HepG2 (cell line): ENCODE measurements around the gene SRSF12. TPM values are rescaled to one million over a fixed set of nuclear protein-coding genes. Genes with fewer than 3 reads are reported as not detected.
A peak's percentile ranks its signal among the peaks of the same experiment; 100 is the strongest.

Experiments
- CBFB ChIP-seq: sonication (generic); formaldehyde crosslinking; IDR thresholded peaks from 2 replicates; pipeline ENCODE4 v1.4.0; 2020; ENCODE audit warnings: missing genetic modification reagents
- DPF2 ChIP-seq: sonication (generic); formaldehyde crosslinking; IDR thresholded peaks from 2 replicates; pipeline ENCODE4 v1.4.0; 2020; ENCODE audit warnings: mild to moderate bottlenecking, low read depth, missing genetic modification reagents, borderline replicate concordance
- E2F5 ChIP-seq: sonication (generic); formaldehyde crosslinking; conservative IDR thresholded peaks from 2 replicates; pipeline ENCODE4 v1.4.0; 2020; ENCODE audit warnings: missing genetic modification reagents
- GATAD2A ChIP-seq: IDR thresholded peaks from 2 replicates; pipeline ENCODE4 v1.6.1; 2016
- HOMEZ ChIP-seq: IDR thresholded peaks from 2 replicates; pipeline ENCODE4 v1.6.1; 2016; ENCODE audit warnings: low read depth
- NCOA1 ChIP-seq: sonication (generic); formaldehyde crosslinking; IDR thresholded peaks from 2 replicates; pipeline ENCODE4 v1.9.0; 2021; ENCODE audit warnings: missing genetic modification reagents
- STAT6 ChIP-seq: sonication (generic); formaldehyde crosslinking; IDR thresholded peaks from 2 replicates; pipeline ENCODE4 v1.4.0; 2020; ENCODE audit warnings: missing genetic modification reagents, mild to moderate bottlenecking, borderline replicate concordance
- THAP11 ChIP-seq: IDR thresholded peaks from 2 replicates; pipeline ENCODE4 v1.6.1; 2016; ENCODE audit warnings: missing biosample characterization, missing genetic modification reagents
- YY1 ChIP-seq: IDR thresholded peaks from 2 replicates; pipeline ENCODE4 v1.6.1; 2011; ENCODE audit warnings: low read length, low read depth, moderate library complexity, mild to moderate bottlenecking; ENCODE audit not compliant: insufficient read depth, insufficient replicate concordance
- ZNF20 ChIP-seq: sonication (generic); formaldehyde crosslinking; IDR thresholded peaks from 2 replicates; pipeline ENCODE4 v1.4.0; 2020; ENCODE audit warnings: mild to moderate bottlenecking, moderate library complexity, missing genetic modification reagents
- ZNF446 ChIP-seq: sonication (generic); formaldehyde crosslinking; IDR thresholded peaks from 2 replicates; pipeline ENCODE4 v1.5.0; 2020; ENCODE audit warnings: mild to moderate bottlenecking, missing genetic modification reagents
- ZNF672 ChIP-seq: sonication (generic); formaldehyde crosslinking; IDR thresholded peaks from 2 replicates; pipeline ENCODE4 v1.8.1; 2022; ENCODE audit warnings: missing genetic modification reagents
- polyA plus RNA-seq, 8 experiments: library from polyadenylated mRNA; depleted of rRNA in 3 of 8; stranded (reverse) in 7 of 8; unstranded in 1 of 8; fragments of >200 nt; fragmentation: Illumina TruSeq in 4 of 8; extraction: Trizol in 4 of 8; gene quantifications; 2 replicates each; pipeline versions ENCODE4 v1.2.1 to v1.2.3, GENCODE V29; 2011 to 2016; ENCODE audit warnings: low read depth in 4 of 8, missing spikeins in 1 of 8, mixed read lengths in 1 of 8; ENCODE audit not compliant: insufficient read depth in 1 of 8
- total RNA-seq, 5 experiments: library from RNA; depleted of rRNA; stranded (reverse); fragments of >200 nt; fragmentation: Illumina TruSeq; extraction: Trizol; gene quantifications; 2 replicates each; pipeline ENCODE4 v1.2.3, GENCODE V29; 2016; ENCODE audit warnings: low read depth in 1 of 5
- TF ChIP-seq, protein P1 (sequence below): sonication (generic); formaldehyde crosslinking; IDR thresholded peaks from 2 replicates; pipeline ENCODE4 v1.4.0; 2020; ENCODE audit warnings: missing genetic modification reagents
- TF ChIP-seq, protein P2 (sequence below): sonication (generic); formaldehyde crosslinking; IDR thresholded peaks from 2 replicates; pipeline ENCODE4 v1.5.1; 2020; ENCODE audit warnings: mild to moderate bottlenecking, missing genetic modification reagents, borderline replicate concordance

The SRSF12 gene
- total and polyA plus RNA-seq, 2 of the 13 experiments (the other 11 are each of a cell fraction or from before 2014, with no cell fraction given), result 1.7 to 1.9 TPM

- TF ChIP-seq, protein P1, sequence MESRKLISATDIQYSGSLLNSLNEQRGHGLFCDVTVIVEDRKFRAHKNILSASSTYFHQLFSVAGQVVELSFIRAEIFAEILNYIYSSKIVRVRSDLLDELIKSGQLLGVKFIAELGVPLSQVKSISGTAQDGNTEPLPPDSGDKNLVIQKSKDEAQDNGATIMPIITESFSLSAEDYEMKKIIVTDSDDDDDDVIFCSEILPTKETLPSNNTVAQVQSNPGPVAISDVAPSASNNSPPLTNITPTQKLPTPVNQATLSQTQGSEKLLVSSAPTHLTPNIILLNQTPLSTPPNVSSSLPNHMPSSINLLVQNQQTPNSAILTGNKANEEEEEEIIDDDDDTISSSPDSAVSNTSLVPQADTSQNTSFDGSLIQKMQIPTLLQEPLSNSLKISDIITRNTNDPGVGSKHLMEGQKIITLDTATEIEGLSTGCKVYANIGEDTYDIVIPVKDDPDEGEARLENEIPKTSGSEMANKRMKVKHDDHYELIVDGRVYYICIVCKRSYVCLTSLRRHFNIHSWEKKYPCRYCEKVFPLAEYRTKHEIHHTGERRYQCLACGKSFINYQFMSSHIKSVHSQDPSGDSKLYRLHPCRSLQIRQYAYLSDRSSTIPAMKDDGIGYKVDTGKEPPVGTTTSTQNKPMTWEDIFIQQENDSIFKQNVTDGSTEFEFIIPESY (CRISPR knock-in tag), result no peak
- TF ChIP-seq NCOA1 (CRISPR knock-in tag) (no peak), E2F5 (no peak), YY1 (no peak), ZNF446 (CRISPR knock-in tag) (no peak), GATAD2A (CRISPR knock-in tag) (peak; percentile 30; the same call in 1 of the 2 replicates), STAT6 (CRISPR knock-in tag) (0 out of 2 replicates have a peak, but pooled peaks have one; percentile 70), ZNF20 (CRISPR knock-in tag) (no peak), CBFB (CRISPR knock-in tag) (no peak), DPF2 (CRISPR knock-in tag) (no peak), HOMEZ (no peak), ZNF672 (no peak), THAP11 (CRISPR knock-in tag) (no peak; the same call in 1 of the 2 replicates)
- TF ChIP-seq, protein P2, sequence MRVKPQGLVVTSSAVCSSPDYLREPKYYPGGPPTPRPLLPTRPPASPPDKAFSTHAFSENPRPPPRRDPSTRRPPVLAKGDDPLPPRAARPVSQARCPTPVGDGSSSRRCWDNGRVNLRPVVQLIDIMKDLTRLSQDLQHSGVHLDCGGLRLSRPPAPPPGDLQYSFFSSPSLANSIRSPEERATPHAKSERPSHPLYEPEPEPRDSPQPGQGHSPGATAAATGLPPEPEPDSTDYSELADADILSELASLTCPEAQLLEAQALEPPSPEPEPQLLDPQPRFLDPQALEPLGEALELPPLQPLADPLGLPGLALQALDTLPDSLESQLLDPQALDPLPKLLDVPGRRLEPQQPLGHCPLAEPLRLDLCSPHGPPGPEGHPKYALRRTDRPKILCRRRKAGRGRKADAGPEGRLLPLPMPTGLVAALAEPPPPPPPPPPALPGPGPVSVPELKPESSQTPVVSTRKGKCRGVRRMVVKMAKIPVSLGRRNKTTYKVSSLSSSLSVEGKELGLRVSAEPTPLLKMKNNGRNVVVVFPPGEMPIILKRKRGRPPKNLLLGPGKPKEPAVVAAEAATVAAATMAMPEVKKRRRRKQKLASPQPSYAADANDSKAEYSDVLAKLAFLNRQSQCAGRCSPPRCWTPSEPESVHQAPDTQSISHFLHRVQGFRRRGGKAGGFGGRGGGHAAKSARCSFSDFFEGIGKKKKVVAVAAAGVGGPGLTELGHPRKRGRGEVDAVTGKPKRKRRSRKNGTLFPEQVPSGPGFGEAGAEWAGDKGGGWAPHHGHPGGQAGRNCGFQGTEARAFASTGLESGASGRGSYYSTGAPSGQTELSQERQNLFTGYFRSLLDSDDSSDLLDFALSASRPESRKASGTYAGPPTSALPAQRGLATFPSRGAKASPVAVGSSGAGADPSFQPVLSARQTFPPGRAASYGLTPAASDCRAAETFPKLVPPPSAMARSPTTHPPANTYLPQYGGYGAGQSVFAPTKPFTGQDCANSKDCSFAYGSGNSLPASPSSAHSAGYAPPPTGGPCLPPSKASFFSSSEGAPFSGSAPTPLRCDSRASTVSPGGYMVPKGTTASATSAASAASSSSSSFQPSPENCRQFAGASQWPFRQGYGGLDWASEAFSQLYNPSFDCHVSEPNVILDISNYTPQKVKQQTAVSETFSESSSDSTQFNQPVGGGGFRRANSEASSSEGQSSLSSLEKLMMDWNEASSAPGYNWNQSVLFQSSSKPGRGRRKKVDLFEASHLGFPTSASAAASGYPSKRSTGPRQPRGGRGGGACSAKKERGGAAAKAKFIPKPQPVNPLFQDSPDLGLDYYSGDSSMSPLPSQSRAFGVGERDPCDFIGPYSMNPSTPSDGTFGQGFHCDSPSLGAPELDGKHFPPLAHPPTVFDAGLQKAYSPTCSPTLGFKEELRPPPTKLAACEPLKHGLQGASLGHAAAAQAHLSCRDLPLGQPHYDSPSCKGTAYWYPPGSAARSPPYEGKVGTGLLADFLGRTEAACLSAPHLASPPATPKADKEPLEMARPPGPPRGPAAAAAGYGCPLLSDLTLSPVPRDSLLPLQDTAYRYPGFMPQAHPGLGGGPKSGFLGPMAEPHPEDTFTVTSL, result no peak
Measured at GRCh38 chr6:89139509-89140346, 21.9 kb upstream of the SRSF12 start (continued).
